Activated CD8-positive, alpha-beta T cell treated with anti-CD3 and anti-CD28 coated beads for 36 hours (primary cell): ENCODE data around the gene PEAR1. TPM values are rescaled to one million over a fixed set of nuclear protein-coding genes. Genes with fewer than 3 reads are reported as not detected.

Source experiments
- ATAC-seq: fragments of 200-7000 bp; cut with Tn5 transposase; one replicate; pipeline ENCODE4 v1.10.0; 2021; ENCODE audit warnings: mild to moderate bottlenecking, moderate library complexity
- CTCF ChIA-PET: fragments of 350-600 bp; sonication (Branson Sonifier 250); formaldehyde crosslinking; loops from one replicate; lab custom pipeline; 2021; ENCODE audit warnings: antibody characterized with exemption; lab: Charles Lee
- POLR2A ChIA-PET: fragments of 350-600 bp; sonication (Branson Sonifier 250); formaldehyde crosslinking; loops from one replicate; lab custom pipeline; 2021; ENCODE audit warnings: antibody characterized with exemption; lab: Charles Lee
- DNase-seq: peaks from one replicate; pipeline ENCODE4 v3.0.0-alpha.2; 2020
- H3K27ac Mint-ChIP-seq: one replicate; pipeline ENCODE4 v1.8.0; 2021; ENCODE audit warnings: mild to moderate bottlenecking, mixed read lengths
- H3K27me3 Mint-ChIP-seq: one replicate; pipeline ENCODE4 v1.8.0; 2021; ENCODE audit warnings: mixed read lengths
- H3K36me3 Mint-ChIP-seq: one replicate; pipeline ENCODE4 v1.8.0; 2021; ENCODE audit warnings: low read depth, mixed read lengths
- H3K4me1 Mint-ChIP-seq: one replicate; pipeline ENCODE4 v1.8.0; 2021; ENCODE audit warnings: low read depth, mixed read lengths
- H3K4me3 Mint-ChIP-seq: one replicate; pipeline ENCODE4 v1.8.0; 2021; ENCODE audit warnings: mild to moderate bottlenecking, moderate library complexity, mixed read lengths
- H3K9me3 Mint-ChIP-seq: one replicate; pipeline ENCODE4 v1.8.0; 2021; ENCODE audit warnings: mixed read lengths
- CTCF ChIP-seq: fragments of 200-600 bp; IDR thresholded peaks from one replicate; pipeline ENCODE4 v1.8.0; 2022; ENCODE audit warnings: antibody characterized with exemption, mild to moderate bottlenecking
- intact Hi-C: fragments of 100-400 bp; cut with micrococcal nuclease; formaldehyde crosslinking; loops from one replicate; pipeline ENCODE4 v1.10.0; 2022
- total RNA-seq, 2 experiments: library from RNA; stranded (reverse); gene quantifications; one replicate each; pipeline ENCODE4 v1.2.3, GENCODE V29; 2021

PEAR1 gene
- total RNA-seq, 2 experiments from 2014 or later = 0.07 TPM; not detected in 1

- peaks cover 3% of the 10 kb centered on the region for H3K4me1 Mint-ChIP-seq
- CTCF ChIA-PET = interaction anchor here (0.6 to 7.3 kb wide), 6 partner anchors 26 to 260 kb away, joined by 3 to 144 read pairs (median 8); partner anchors contain the start of gene NTRK1
- intact Hi-C loops = no loop called here
- POLR2A ChIA-PET = no interaction called here
- no peaks in the 10 kb centered on the region for H3K36me3 Mint-ChIP-seq
- DNase-seq (no peak), ATAC-seq (no peak)
- H3K27ac Mint-ChIP-seq = no peak overlapping the region
- H3K4me3 Mint-ChIP-seq = no peak overlapping the region
- H3K27me3 Mint-ChIP-seq = peaks cover 39% of the 10 kb centered on the region
- TF ChIP-seq CTCF = no peak
- no peaks in the 10 kb centered on the region for H3K9me3 Mint-ChIP-seq
Observed at GRCh38 chr1:156886583-156887281, 6.8 kb upstream of the PEAR1 start.

- peaks cover 39% of the 10 kb centered on the region for H3K27me3 Mint-ChIP-seq
- no peaks in the 10 kb centered on the region for H3K9me3 Mint-ChIP-seq
- no peaks in the 10 kb centered on the region for H3K36me3 Mint-ChIP-seq
- ChIA-PET CTCF (interaction anchor here (1.0 to 7.3 kb wide), 5 partner anchors 13 to 162 kb away, joined by 3 to 144 read pairs (median 12); partner anchors contain the start of gene NTRK1), POLR2A (no interaction called here)
- intact Hi-C loops = no loop called here
- TF ChIP-seq CTCF = no peak
- H3K27ac Mint-ChIP-seq = no peak overlapping the region
- peaks cover 3% of the 10 kb centered on the region for H3K4me1 Mint-ChIP-seq
- DNase-seq = no peak
- no peak overlapping the region for H3K4me3 Mint-ChIP-seq
- ATAC-seq = no peak
Observed at GRCh38 chr1:156887317-156887716, 6.2 kb upstream of the PEAR1 start.

GRCh38 chr1:156887734-156888133, 5.8 kb upstream of the PEAR1 start:
- CTCF ChIA-PET = interaction anchor here (0.9 to 7.3 kb wide), 4 partner anchors 12 to 162 kb away, joined by 3 to 144 read pairs (median 48); no protein-coding TSS in a partner anchor

GRCh38 chr1:156889802-156890580, 3.5 kb upstream of the PEAR1 start:
- H3K9me3 Mint-ChIP-seq = no peaks in the 10 kb centered on the region
- ChIA-PET CTCF (interaction anchor here (0.8 to 7.3 kb wide), 38 partner anchors 9 to 244 kb away, joined by 3 to 144 read pairs (median 6); partner anchors contain the start of genes CRABP2, INSRR, LRRC71 and NTRK1), POLR2A (interaction anchor here (1.0 to 1.7 kb wide), 5 partner anchors 30 to 85 kb away, joined by 3 to 5 read pairs (median 4); partner anchors contain the start of gene NTRK1)
- H3K36me3 Mint-ChIP-seq = no peaks in the 10 kb centered on the region
- DNase-seq = peak; percentile 81
- H3K27ac Mint-ChIP-seq = no peak overlapping the region
- H3K4me3 Mint-ChIP-seq = no peak overlapping the region
- intact Hi-C loops = loop anchor here (2.0 to 10.0 kb wide), 4 partner anchors 37 to 205 kb away; no protein-coding TSS in a partner anchor
- TF ChIP-seq CTCF = peak; percentile 78
- H3K27me3 Mint-ChIP-seq = peaks cover 49% of the 10 kb centered on the region
- peaks cover 7% of the 10 kb centered on the region for H3K4me1 Mint-ChIP-seq
- no peak for ATAC-seq

More at GRCh38 chr1:156887734-156888133, 5.8 kb upstream of the PEAR1 start:
- H3K4me3 Mint-ChIP-seq = no peak overlapping the region
- H3K27me3 Mint-ChIP-seq = peaks cover 42% of the 10 kb centered on the region
- no peak for TF ChIP-seq CTCF
- POLR2A ChIA-PET = no interaction called here
- ATAC-seq (no peak), DNase-seq (no peak)
- no peak overlapping the region for H3K27ac Mint-ChIP-seq
- H3K36me3 Mint-ChIP-seq = no peaks in the 10 kb centered on the region
- intact Hi-C loops = no loop called here
- no peaks in the 10 kb centered on the region for H3K9me3 Mint-ChIP-seq
- peaks cover 3% of the 10 kb centered on the region for H3K4me1 Mint-ChIP-seq
